Measurements from ENCODE around the gene U2AF1L4.

Gene U2AF1L4

DNA sequence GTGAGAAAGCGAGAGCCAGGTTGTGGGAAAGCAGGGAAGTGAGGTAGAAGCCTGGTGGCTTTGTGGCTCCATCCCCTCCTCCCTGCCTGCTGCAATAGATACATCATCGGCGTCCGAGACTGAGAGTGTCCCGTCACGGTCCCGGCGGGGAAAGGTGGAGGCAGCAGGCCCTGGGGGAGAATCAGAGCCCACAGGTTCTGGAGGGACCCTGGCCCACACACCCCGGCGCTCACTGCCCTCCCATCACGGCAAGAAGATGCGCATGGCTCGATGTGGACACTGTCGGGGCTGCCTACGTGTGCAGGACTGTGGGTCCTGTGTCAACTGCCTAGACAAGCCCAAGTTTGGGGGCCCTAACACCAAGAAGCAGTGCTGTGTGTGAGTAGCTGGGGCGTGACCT is 22.3 kb downstream of the U2AF1L4 start:
- peaks cover 16% of the 10 kb centered on the region for H3K36me3 ChIP-seq (ENCODE audit: insufficient read depth, low read length)
- H3K9me3 ChIP-seq (ENCODE audit: control insufficient read depth, insufficient read depth, low read length): no peaks in the 10 kb centered on the region
- H3K9ac ChIP-seq (ENCODE audit: low read depth, low read length): no peak overlapping the region
- no peaks in the 10 kb centered on the region; the same call in 1 of the 2 replicates for H3K4me1 ChIP-seq (ENCODE audit: insufficient read depth, low read length)

DNA sequence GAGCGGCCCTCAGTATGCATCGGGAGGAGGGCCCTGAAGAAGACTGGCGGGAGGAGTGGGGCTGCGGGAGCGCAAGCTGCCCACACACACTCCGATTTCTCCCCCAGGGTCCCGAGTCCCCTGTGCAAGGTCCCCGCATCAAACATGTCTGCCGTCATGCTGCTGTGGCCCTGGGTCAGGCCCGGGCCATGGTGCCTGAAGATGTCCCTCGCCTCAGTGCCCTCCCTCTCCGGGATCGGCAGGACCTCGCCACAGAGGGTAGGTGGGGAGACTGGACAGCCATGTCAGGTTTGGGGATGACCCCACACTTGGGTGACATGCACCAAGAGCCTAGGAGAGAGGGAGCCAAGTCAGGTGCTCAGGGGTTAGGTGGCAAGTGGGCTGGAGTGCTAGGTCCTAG is 22.8 kb downstream of the U2AF1L4 start:
- Histone ChIP-seq H3K9me3 (ENCODE audit: control insufficient read depth, insufficient read depth, low read length) (no peaks in the 10 kb centered on the region), H3K9ac (ENCODE audit: low read depth, low read length) (no peak overlapping the region), H3K4me1 (ENCODE audit: insufficient read depth, low read length) (no peaks in the 10 kb centered on the region; the same call in 1 of the 2 replicates), H3K36me3 (ENCODE audit: insufficient read depth, low read length) (peaks cover 16% of the 10 kb centered on the region)

DNA sequence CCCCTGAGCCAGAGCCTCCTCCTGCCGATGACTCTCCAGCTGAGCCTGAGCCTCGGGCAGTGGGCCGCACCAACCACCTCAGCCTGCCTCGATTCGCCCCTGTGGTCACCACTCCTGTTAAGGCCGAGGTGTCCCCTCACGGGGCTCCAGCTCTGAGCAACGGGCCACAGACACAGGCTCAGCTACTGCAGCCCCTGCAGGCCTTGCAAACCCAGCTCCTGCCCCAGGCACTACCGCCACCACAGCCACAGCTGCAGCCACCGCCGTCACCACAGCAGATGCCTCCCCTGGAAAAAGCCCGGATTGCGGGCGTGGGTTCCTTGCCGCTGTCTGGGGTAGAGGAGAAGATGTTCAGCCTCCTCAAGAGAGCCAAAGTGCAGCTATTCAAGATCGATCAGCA is 23.8 kb downstream of the U2AF1L4 start:
- H3K36me3 ChIP-seq (ENCODE audit: insufficient read depth, low read length): peaks cover 15% of the 10 kb centered on the region
- no peaks in the 10 kb centered on the region; the same call in 1 of the 2 replicates for H3K4me1 ChIP-seq (ENCODE audit: insufficient read depth, low read length)
- no peak overlapping the region for H3K9ac ChIP-seq (ENCODE audit: low read depth, low read length)
- no peaks in the 10 kb centered on the region for H3K9me3 ChIP-seq (ENCODE audit: control insufficient read depth, insufficient read depth, low read length)

DNA sequence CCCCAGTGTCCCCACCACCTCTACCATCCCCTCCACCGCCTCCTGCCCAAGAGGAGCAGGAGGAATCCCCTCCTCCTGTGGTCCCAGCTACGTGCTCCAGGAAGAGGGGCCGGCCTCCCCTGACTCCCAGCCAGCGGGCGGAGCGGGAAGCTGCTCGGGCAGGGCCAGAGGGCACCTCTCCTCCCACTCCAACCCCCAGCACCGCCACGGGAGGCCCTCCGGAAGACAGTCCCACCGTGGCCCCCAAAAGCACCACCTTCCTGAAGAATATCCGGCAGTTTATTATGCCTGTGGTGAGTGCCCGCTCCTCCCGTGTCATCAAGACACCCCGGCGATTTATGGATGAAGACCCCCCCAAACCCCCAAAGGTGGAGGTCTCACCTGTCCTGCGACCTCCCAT is 24.6 kb downstream of the U2AF1L4 start:
- Histone ChIP-seq H3K36me3 (ENCODE audit: insufficient read depth, low read length) (peaks cover 14% of the 10 kb centered on the region; the same call in 1 of the 2 replicates), H3K4me1 (ENCODE audit: insufficient read depth, low read length) (no peaks in the 10 kb centered on the region; the same call in 1 of the 2 replicates), H3K9ac (ENCODE audit: low read depth, low read length) (no peak overlapping the region), H3K9me3 (ENCODE audit: control insufficient read depth, insufficient read depth, low read length) (no peaks in the 10 kb centered on the region)

DNA sequence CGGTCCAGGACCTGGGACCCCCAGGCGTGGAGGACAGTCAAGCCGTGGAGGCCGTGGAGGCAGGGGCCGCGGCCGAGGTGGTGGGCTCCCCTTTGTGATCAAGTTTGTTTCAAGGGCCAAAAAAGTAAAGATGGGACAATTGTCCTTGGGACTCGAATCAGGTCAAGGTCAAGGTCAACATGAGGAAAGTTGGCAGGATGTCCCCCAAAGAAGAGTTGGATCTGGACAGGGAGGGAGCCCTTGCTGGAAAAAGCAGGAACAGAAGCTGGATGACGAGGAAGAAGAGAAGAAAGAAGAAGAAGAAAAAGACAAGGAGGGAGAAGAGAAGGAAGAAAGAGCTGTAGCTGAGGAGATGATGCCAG is 25.1 kb downstream of the U2AF1L4 start:
- peaks cover 12% of the 10 kb centered on the region; the same call in 1 of the 2 replicates for H3K36me3 ChIP-seq (ENCODE audit: insufficient read depth, low read length)
- H3K4me1 ChIP-seq (ENCODE audit: insufficient read depth, low read length): no peaks in the 10 kb centered on the region; the same call in 1 of the 2 replicates
- H3K9me3 ChIP-seq (ENCODE audit: control insufficient read depth, insufficient read depth, low read length): no peaks in the 10 kb centered on the region
- H3K9ac ChIP-seq (ENCODE audit: low read depth, low read length): no peak overlapping the region

DNA sequence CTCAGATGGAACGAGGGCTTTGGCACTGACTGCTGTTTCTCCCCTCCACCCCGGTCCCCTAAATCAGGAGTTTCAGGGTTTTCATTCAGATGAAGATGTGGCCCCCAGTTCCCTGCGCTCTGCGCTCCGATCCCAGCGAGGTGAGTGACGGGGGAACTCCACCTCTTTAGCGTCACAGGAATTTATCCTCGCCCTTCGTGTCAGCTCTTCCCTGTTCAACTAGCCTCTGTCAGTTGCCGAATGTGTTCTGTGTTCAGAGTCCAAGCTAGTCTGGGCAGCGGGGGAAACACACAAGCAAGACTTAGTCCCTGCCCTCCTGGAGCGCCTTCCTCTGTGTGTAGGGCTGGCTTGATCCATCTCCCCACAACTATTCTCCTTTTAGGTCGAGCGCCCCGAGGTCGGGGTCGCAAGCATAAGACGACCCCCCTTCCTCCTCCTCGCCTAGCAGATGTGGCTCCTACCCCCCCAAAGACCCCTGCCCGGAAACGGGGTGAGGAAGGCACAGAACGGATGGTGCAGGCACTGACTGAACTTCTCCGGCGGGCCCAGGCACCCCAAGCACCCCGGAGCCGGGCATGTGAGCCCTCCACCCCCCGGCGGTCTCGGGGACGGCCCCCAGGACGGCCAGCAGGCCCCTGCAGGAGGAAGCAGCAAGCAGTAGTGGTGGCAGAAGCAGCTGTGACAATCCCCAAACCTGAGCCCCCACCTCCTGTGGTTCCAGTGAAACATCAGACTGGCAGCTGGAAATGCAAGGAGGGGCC is 25.6 kb downstream of the U2AF1L4 start:
- Histone ChIP-seq H3K4me1 (ENCODE audit: insufficient read depth, low read length) (peaks cover 2% of the 10 kb centered on the region; the same call in 1 of the 2 replicates), H3K36me3 (ENCODE audit: insufficient read depth, low read length) (peaks cover 6% of the 10 kb centered on the region; the same call in 1 of the 2 replicates), H3K9ac (ENCODE audit: low read depth, low read length) (peak overlapping the region; percentile 55; the same call in 1 of the 2 replicates), H3K9me3 (ENCODE audit: control insufficient read depth, insufficient read depth, low read length) (no peaks in the 10 kb centered on the region)

DNA sequence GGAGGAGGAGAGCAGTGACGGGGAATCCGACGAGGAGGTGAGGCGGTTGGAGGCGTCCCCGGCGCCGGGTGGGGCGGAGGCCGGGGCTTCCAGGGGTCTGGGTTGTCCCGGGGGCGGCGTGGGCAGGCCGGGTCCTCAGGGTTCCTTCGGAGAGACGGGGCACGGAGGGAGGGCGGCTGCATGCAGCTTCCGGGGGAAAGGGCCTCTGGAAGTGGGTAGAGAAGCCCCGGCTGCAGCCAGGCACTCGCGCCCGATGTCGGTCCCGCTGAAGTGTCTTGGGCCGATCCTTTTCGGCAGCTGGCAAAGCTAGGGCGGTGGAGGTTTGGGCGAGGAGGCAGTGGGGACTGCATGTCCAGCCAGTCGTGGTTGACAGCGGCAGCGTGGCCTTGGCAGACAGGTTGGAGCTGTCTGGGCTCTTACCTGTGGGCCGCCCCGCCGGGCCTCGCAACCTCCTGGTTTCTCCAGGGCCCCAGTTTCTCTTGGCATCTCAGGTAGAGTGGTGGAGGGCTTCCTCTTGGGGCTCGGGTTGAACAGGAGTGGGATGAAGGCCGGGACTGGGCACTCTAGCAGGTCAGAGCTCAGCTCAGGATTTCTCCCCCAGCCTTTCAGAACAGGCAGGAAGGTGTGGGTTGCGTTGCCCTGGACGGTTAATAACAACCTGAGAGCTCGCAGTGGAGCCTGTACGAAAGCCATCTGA is 26.7 kb downstream of the U2AF1L4 start:
- no peaks in the 10 kb centered on the region for H3K9me3 ChIP-seq (ENCODE audit: control insufficient read depth, insufficient read depth, low read length)
- peak overlapping the region; percentile 55 for H3K9ac ChIP-seq (ENCODE audit: low read depth, low read length)
- peaks cover 6% of the 10 kb centered on the region for H3K4me1 ChIP-seq (ENCODE audit: insufficient read depth, low read length)
- H3K36me3 ChIP-seq (ENCODE audit: insufficient read depth, low read length): peaks cover 5% of the 10 kb centered on the region; the same call in 1 of the 2 replicates

DNA sequence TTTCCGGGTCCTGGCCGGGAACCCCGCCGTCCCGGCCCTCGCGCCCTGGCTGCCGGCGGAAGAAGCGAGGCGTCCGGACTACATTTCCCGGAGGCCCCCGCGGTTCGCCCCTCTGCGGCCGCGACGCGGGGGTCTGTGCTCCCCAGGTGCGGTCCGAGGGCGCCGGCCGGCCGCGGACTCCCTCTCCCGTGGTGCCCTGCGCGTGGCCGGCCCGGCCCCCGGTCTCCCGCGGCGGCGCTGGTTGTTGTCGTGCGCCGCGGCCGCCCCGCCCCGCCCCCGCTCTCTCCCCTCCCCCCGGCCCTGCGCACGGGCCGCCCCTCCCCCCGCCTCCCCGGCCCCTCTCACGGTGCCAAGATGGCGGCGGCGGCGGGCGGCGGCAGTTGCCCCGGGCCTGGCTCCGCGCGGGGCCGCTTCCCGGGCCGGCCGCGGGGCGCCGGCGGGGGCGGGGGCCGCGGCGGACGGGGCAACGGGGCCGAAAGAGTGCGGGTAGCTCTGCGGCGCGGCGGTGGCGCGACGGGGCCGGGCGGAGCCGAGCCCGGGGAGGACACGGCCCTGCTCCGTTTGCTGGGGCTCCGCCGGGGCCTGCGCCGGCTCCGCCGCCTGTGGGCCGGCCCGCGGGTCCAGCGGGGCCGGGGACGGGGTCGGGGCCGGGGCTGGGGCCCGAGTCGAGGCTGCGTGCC is 27.4 kb downstream of the U2AF1L4 start, which contains the start of gene KMT2B:
TSS of gene KMT2B (plus strand) at position 339 of the 680 bp plus-strand sequence. CDS start at position 355, 16 bp downstream.
- Histone ChIP-seq H3K36me3 (ENCODE audit: insufficient read depth, low read length) (no peaks in the 10 kb centered on the region; the same call in 1 of the 2 replicates), H3K9me3 (ENCODE audit: control insufficient read depth, insufficient read depth, low read length) (no peaks in the 10 kb centered on the region), H3K4me1 (ENCODE audit: insufficient read depth, low read length) (peaks cover 6% of the 10 kb centered on the region)

DNA sequence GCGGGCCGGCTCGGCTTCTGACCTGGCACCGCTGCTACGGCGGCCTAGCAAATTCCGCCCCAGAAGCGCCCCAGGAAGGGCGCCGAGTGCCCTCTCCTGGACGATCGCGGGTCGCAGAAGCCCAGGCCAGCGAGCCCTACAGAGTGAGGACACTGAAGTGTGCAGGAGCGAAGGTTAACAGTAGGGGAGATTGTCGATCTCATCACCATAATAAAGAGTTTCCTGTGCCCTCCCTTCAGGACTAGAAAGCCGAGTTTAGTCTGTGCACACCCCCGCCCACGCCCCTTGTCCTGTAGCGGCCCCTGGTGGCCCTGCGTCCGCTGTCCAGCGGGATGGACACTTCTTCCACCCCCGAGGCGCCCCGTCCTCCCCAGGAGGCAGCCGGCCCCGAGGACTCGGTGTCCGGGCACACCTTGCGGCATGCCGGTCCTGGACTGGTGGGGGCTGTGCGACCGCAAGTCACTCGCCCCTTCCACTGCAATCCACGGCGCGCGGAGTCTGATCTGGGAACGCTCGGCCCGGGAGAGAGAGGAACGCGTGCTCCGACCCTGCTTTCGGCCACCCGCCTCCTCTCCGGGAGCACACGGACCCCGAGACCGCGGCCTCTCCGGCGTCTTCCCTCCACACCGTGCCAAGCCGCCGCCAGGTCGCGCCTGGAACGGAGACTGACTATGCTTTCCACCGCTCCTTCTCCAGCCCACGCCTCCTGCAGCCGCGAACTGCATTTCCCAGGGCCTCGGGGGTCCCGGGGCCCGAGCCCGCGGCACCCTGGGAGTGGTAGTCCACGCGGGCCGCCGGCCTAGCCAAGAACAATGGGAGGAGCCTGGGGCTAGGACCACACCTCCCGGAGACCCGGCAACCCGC is 28.2 kb downstream of the U2AF1L4 start:
- Histone ChIP-seq H3K36me3 (ENCODE audit: insufficient read depth, low read length) (no peaks in the 10 kb centered on the region), H3K4me1 (ENCODE audit: insufficient read depth, low read length) (peaks cover 6% of the 10 kb centered on the region), H3K9ac (ENCODE audit: low read depth, low read length) (peak overlapping the region; percentile 80)

More for the DNA sequence above, 27.4 kb downstream of the U2AF1L4 start, which contains the start of gene KMT2B:
- H3K9ac ChIP-seq (ENCODE audit: low read depth, low read length): peak within 1 kb of the TSS; percentile 80

DNA sequence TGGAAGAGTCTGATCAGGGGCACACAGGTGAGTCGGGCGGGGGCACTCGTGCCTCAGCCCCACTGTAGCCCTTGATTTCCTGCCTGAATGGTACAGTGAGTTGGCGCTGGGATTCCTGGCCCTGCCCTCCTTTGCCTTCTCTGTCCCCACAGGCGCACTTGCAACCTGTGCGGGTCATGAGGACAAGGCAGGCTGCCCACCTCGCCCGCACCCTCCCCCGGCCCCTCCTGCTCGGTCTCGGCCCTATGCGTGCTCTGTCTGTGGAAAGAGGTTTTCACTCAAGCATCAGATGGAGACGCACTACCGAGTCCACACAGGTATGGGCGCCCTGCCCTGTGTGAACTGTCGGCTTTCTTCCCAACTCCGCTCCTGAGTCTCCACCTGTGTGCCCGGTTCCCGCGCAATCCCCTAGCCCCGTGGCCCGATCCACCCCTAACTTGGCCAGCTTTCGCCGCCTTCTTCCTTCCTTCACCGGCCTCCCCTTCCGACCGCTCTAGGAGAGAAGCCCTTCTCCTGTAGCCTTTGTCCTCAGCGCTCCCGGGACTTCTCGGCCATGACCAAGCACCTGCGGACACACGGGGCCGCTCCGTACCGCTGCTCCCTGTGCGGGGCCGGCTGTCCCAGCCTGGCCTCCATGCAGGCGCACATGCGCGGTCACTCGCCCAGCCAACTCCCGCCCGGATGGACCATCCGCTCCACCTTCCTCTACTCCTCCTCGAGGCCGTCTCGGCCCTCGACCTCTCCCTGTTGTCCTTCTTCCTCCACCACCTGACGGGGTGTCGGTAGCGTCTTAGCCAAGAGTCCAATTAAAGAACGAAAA is 29.0 kb downstream of the U2AF1L4 start:
- Histone ChIP-seq H3K9ac (ENCODE audit: low read depth, low read length) (peak overlapping the region; percentile 80), H3K9me3 (ENCODE audit: control insufficient read depth, insufficient read depth, low read length) (no peaks in the 10 kb centered on the region), H3K36me3 (ENCODE audit: insufficient read depth, low read length) (no peaks in the 10 kb centered on the region), H3K4me1 (ENCODE audit: insufficient read depth, low read length) (peaks cover 7% of the 10 kb centered on the region)

More for the DNA sequence above, 28.2 kb downstream of the U2AF1L4 start:
- no peaks in the 10 kb centered on the region for H3K9me3 ChIP-seq (ENCODE audit: control insufficient read depth, insufficient read depth, low read length)

DNA sequence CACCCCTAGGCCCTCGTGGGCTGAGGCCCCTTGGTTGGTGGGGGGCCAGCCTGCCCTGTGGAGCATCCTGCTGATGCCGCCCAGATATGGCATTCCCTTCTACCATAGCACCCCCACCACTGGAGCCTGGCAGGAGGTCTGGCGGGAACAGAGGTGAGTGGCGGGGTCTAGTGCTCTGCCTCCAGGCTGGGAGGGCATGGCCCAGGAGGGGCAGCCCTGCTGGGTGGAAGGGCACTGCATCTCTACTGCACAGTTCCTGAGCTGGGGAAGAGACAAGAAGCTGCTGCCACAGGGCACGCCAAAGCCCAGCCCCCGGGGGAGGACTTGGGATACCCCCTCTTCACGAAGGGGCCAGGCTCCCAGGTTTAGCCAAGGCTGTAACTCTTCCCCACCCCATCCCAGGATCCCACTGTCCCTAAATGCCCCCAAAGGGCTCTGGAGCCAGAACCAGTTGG is 29.8 kb downstream of the U2AF1L4 start:
- Histone ChIP-seq H3K9me3 (ENCODE audit: control insufficient read depth, insufficient read depth, low read length) (no peaks in the 10 kb centered on the region), H3K36me3 (ENCODE audit: insufficient read depth, low read length) (no peaks in the 10 kb centered on the region), H3K4me1 (ENCODE audit: insufficient read depth, low read length) (peaks cover 15% of the 10 kb centered on the region), H3K9ac (ENCODE audit: low read depth, low read length) (peak overlapping the region; percentile 80)

DNA sequence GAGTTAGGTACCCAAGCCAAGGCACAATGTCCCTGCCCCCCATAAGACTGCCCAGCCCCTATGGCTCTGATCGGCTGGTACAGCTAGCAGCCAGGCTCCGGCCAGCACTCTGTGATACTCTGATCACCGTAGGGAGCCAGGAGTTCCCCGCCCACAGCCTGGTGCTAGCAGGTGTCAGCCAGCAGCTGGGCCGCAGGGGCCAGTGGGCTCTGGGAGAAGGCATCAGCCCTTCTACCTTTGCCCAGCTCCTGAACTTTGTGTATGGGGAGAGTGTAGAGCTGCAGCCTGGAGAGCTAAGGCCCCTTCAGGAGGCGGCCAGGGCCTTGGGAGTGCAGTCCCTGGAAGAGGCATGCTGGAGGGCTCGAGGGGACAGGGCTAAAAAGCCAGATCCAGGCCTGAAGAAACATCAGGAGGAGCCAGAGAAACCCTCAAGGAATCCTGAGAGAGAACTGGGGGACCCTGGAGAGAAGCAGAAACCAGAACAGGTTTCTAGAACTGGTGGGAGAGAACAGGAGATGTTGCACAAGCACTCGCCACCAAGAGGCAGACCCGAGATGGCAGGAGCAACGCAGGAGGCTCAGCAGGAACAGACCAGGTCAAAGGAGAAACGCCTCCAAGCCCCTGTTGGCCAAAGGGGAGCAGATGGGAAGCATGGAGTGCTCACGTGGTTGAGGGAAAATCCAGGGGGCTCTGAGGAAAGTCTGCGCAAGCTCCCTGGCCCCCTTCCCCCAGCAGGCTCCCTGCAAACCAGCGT is 30.4 kb downstream of the U2AF1L4 start:
- no peaks in the 10 kb centered on the region for H3K36me3 ChIP-seq (ENCODE audit: insufficient read depth, low read length)
- H3K9me3 ChIP-seq (ENCODE audit: control insufficient read depth, insufficient read depth, low read length): no peaks in the 10 kb centered on the region
- no peak overlapping the region for H3K9ac ChIP-seq (ENCODE audit: low read depth, low read length)
- peaks cover 18% of the 10 kb centered on the region for H3K4me1 ChIP-seq (ENCODE audit: insufficient read depth, low read length)

Measured in ES-I3 (cell line).